GM10248 (cell line): ENCODE measurements around the gene ONECUT3.

Experiments
- CTCF ChIA-PET: fragments of 300-600 bp; sonication (Branson Sonifier 250); formaldehyde crosslinking; extraction: SDS; loops from one replicate; lab custom pipeline; 2021; ENCODE audit warnings: antibody characterized with exemption; lab: Yijun Ruan, JAX
- POLR2A ChIA-PET: fragments of 350-650 bp; sonication (Branson Sonifier 250); formaldehyde crosslinking; extraction: SDS; loops from one replicate; lab custom pipeline; 2020; ENCODE audit warnings: antibody characterized with exemption; lab: Yijun Ruan, JAX
- DNase-seq: peaks from one replicate; pipeline ENCODE4 v3.0.0; 2012; ENCODE audit errors: extremely low spot score
- TF ChIP-seq, protein P1 (sequence below): IDR thresholded peaks from 2 replicates; pipeline ENCODE4 v1.5.1; 2012; ENCODE audit warnings: mild to moderate bottlenecking, low read depth; ENCODE audit errors: extremely low read depth, missing control alignments, control extremely low read depth

Gene ONECUT3

DNA sequence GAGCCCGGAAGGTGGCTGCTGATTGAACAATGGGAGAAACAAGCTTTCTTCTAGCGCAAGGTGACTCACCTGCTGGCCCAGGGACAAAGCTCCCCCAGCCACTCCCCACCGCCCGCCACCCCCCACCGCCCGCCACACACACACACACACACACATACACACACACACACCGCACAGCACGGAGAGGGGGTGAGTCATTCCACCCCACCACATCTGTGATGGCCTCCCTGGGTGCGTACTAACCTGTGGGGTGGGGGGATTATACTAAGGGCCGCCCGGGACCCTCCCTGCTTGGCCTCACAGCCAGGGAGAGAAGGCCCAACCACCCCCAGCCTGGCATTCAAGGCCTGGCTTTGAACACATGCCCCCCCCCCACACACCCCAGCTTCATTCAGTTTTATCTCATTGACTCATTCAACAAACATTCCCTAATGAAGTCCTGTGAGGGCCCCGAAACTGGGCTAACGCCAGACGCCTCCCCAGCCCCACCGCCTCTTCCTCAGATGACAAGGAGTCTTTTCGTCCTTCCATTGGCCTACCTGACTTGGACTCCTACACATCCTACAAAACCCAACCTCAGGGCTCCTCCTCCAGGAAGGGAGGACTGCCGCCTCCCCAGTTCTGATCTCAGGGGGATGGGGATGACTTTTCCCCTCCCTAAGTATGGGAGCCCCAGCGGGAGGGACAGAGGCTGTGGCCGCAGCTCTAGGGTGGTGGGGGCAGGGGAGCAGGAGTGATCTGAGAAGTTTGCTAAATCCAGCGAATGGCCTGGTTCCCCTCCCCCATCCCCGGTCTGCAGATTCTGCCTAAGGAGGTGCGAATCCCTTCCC is 5.8 kb upstream of the ONECUT3 start:
- TF ChIP-seq, protein P1, sequence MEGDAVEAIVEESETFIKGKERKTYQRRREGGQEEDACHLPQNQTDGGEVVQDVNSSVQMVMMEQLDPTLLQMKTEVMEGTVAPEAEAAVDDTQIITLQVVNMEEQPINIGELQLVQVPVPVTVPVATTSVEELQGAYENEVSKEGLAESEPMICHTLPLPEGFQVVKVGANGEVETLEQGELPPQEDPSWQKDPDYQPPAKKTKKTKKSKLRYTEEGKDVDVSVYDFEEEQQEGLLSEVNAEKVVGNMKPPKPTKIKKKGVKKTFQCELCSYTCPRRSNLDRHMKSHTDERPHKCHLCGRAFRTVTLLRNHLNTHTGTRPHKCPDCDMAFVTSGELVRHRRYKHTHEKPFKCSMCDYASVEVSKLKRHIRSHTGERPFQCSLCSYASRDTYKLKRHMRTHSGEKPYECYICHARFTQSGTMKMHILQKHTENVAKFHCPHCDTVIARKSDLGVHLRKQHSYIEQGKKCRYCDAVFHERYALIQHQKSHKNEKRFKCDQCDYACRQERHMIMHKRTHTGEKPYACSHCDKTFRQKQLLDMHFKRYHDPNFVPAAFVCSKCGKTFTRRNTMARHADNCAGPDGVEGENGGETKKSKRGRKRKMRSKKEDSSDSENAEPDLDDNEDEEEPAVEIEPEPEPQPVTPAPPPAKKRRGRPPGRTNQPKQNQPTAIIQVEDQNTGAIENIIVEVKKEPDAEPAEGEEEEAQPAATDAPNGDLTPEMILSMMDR = no peak
- ChIA-PET CTCF (interaction anchor here (0.7 to 1.6 kb wide), 3 partner anchors 18 to 202 kb away, joined by 3 to 5 read pairs (median 3); no protein-coding TSS in a partner anchor), POLR2A (no interaction called here)
- peak; percentile 70 for DNase-seq

DNA sequence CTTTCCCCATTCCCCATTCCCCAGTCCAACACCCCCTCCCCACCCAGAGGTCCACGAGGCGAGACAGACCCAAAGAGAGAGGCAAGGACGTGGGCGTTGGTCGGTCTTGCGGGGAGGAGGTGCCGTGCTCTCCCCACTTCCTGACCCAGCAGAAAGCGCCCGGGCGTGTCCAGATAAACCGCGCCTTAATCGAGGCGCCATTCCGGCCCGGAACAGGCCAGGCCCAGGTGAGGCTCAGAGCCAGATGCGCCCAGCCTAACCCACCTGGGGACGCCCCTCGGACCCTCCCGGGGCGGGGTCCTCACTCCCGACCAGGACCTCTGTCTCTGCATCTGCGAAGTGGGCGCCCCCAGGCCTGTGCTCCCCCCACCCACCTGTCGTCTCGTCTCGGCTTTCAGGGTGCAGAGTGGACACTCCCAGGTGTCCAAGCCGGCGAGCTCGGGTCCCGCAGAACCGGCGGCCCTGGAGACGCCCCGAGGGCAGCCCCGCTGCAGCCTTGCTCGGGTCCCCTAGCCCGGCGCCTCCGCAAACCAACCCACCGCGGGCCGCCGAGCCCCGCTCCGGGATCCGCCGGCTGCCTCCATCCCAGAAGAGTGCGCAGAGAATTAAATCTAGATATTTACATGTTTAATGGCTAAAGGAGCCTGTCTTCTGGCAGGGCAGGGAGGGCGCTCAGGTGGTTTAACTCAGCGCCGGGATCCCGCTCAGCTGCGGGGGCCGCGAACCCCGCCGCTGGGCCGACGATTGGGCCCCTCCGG is 5.0 kb upstream of the ONECUT3 start:
- TF ChIP-seq, protein P1 = no peak
- ChIA-PET CTCF (interaction anchor here (1.6 kb wide), 1 partner anchor 203 kb away, joined by 5 read pairs; no protein-coding TSS in a partner anchor), POLR2A (no interaction called here)
- peak; percentile 66 for DNase-seq

DNA sequence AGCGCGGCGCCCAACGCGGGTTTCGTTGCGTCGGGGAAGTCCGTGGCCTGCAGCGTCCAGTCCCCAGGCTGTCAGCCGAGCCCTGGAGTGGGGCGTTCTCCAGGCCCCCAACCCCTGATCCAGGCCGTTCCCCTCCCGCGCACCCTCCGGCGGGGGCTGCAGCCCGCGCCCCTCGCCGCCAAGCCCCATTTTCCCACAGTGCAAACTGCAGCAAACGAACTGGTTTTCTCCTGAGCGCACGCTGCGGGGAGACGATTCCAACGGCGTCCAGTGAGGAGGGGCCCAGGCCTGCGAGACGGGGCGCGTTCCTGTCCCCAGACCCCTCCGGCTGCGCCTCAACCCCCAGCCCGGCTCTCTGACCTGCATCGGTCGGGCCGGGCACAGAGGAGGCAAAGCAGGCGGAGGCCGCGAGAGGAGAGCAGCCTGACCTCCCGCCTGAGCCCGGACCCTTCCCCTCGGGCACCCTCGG is 4.4 kb upstream of the ONECUT3 start:
- CTCF ChIA-PET = no interaction called here

DNA sequence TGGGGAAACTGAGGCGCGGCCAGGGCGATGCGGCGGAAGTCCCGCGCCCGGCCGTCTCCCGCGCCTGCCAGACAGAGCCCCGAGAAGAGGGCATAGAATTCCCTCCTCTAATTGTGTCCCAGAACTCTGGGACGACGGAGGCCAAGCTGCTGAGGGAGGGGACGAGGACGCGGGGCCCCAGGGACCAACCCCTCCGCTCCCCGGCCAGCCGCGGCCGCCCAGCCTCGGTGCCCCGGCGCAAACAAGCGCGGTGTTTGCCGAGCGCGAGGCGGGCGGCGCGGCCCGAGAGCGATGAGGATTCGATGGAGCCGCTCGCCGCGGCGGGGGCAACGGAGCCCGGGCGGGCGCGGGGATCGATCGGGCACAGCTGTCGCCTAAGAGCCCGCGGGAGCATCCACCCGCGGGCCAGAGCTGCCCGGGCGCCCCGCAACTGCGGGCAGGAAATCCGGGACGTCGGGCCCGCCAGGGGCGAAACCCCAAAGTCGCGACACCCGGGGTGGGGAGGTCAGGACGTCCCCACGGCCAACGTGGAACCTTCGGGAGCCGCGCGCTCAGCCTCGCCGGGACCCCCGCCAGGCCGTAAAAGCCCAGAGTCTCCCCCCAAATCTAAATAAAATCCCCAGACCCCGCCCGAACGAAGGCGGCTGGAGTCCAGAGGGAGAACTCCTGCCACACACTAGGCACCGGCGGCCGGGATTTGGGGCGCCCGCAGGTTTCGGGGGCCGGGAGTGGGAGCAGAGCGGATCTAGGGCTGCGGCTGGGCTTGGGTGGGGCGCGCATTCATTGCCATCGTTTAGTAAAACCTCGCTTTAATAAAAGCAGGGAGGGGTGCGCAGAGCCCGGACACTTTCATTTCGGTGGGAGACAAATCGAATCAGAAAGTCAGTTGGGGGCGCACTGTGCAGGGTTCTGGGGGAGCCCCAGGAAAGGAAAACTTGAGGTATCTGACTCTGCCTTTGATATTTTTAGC is 3.6 kb upstream of the ONECUT3 start:
- ChIA-PET POLR2A (no interaction called here), CTCF (interaction anchor here (1.2 to 1.3 kb wide), 2 partner anchors 76 to 77 kb away, joined by 3 to 6 read pairs; no protein-coding TSS in a partner anchor)
- no peak for DNase-seq
- TF ChIP-seq, protein P1 = no peak

More for the DNA sequence above, 4.4 kb upstream of the ONECUT3 start:
- TF ChIP-seq, protein P1 = no peak
- POLR2A ChIA-PET = no interaction called here
- DNase-seq = no peak

DNA sequence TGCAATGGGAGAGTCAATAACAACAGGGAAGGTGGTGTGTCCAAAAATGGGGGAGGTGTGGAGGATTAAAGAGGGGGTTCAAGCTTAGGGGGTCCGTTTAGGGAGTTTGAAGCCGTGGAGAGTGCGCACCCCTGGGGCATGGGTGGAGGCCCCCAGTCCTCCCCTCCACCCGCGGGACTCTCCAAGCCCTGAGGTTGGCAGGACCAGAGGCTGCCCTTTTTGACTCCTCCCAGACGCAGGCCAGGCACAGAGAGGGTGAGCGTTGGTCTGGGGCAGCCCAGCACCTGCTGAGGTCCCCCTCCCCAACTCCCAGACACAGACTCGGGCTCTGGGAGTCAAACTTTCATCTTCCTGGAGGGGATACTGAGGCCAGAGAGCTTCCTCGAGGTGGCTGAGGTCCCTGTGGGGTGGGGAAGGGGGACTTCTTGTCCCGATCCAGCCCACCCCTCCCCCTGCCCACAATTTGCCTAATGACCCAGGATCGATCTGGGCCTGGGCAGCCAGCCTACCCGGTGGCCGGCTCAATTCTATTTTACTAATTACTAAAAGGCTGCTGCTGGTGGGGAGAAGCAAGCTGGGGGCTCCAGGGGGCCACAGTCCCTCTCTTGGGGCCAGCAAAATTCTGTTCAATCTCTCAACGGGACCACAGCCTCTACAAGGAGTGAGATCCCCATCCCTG is 2.8 kb upstream of the ONECUT3 start:
- CTCF ChIA-PET = interaction anchor here (1.2 to 1.3 kb wide), 2 partner anchors 76 to 78 kb away, joined by 3 to 6 read pairs; no protein-coding TSS in a partner anchor

More for the DNA sequence above, 2.8 kb upstream of the ONECUT3 start:
- TF ChIP-seq, protein P1 = no peak
- POLR2A ChIA-PET = no interaction called here
- DNase-seq = no peak
